SK-N-MC (cell line): ENCODE data around the gene SPRED3.

ENCODE experiments used
- DNase-seq: peaks from one replicate; pipeline ENCODE4 v3.0.0-alpha.2; 2011; ENCODE audit warnings: low read depth, low spot score
- H3K27ac ChIP-seq: fragments of 200-600 bp; sonication (generic); 2 replicates; pipeline ENCODE4 v1.5.1; 2016; ENCODE audit warnings: mixed run types
- H3K36me3 ChIP-seq: fragments of 200-600 bp; sonication (generic); 2 replicates; pipeline ENCODE4 v1.6.1; 2017; ENCODE audit warnings: antibody characterized with exemption, low read length, mixed read lengths; ENCODE audit not compliant: insufficient read depth
- H3K4me3 ChIP-seq: fragments of 200-600 bp; sonication (generic); 2 replicates; pipeline ENCODE4 v1.5.1; 2016
- H3K9ac ChIP-seq: fragments of 200-600 bp; sonication (generic); 2 replicates; pipeline ENCODE4 v1.8.0; 2017; ENCODE audit warnings: mixed run types, mixed read lengths; ENCODE audit not compliant: insufficient read length
- H3K9me3 ChIP-seq: fragments of 200-600 bp; sonication (generic); 2 replicates; pipeline ENCODE4 v1.6.1; 2017; ENCODE audit warnings: low read depth, mild to moderate bottlenecking, antibody characterized with exemption, low read length, moderate library complexity, mixed read lengths
- EZH2 ChIP-seq: fragments of 200-600 bp; sonication (generic); IDR thresholded peaks from one replicate; pipeline ENCODE4 v1.6.1; 2017; ENCODE audit warnings: antibody characterized with exemption
- FOXP2 ChIP-seq: optimal IDR thresholded peaks from 2 replicates; pipeline ENCODE3; 2011; ENCODE audit warnings: mild to moderate bottlenecking, moderate library complexity; ENCODE audit not compliant: insufficient read depth; ENCODE audit errors: extremely low read length, control extremely low read depth
- POLR2AphosphoS5 ChIP-seq: IDR thresholded peaks from 2 replicates; pipeline ENCODE4 v1.6.1; 2012; ENCODE audit warnings: mild to moderate bottlenecking, low read depth, low read length, borderline replicate concordance

SPRED3 gene

GRCh38 chr19:38441657-38442348 lies 53.3 kb downstream of the SPRED3 start:
- Histone ChIP-seq H3K4me3 (no peak overlapping the region), H3K36me3 (no peaks in the 10 kb centered on the region), H3K9me3 (no peaks in the 10 kb centered on the region), H3K27ac (no peak overlapping the region), H3K9ac (no peak overlapping the region)
- no peak for DNase-seq
- no peak for TF ChIP-seq FOXP2
- TF ChIP-seq POLR2AphosphoS5 = no peak
- no peak for TF ChIP-seq EZH2

GRCh38 chr19:38442736-38443135 lies 54.2 kb downstream of the SPRED3 start:
- Histone ChIP-seq H3K27ac (no peak overlapping the region), H3K36me3 (no peaks in the 10 kb centered on the region), H3K9ac (no peak overlapping the region), H3K9me3 (no peaks in the 10 kb centered on the region), H3K4me3 (no peak overlapping the region)
- no peak for DNase-seq
- TF ChIP-seq POLR2AphosphoS5 (no peak), FOXP2 (no peak), EZH2 (no peak)

- no peaks in the 10 kb centered on the region for H3K36me3 ChIP-seq
- no peak overlapping the region for H3K4me3 ChIP-seq
- no peaks in the 10 kb centered on the region for H3K9me3 ChIP-seq
- H3K27ac ChIP-seq = no peak overlapping the region
- no peak for TF ChIP-seq POLR2AphosphoS5
- no peak for TF ChIP-seq FOXP2
- TF ChIP-seq EZH2 = no peak
- H3K9ac ChIP-seq = no peak overlapping the region
- DNase-seq = no peak
Observed at GRCh38 chr19:38443458-38443999, 55.0 kb downstream of the SPRED3 start.

- no peaks in the 10 kb centered on the region for H3K36me3 ChIP-seq
- H3K9me3 ChIP-seq = no peaks in the 10 kb centered on the region
- no peak for TF ChIP-seq FOXP2
- no peak for TF ChIP-seq POLR2AphosphoS5
- TF ChIP-seq EZH2 = no peak
- no peak overlapping the region for H3K27ac ChIP-seq
- H3K4me3 ChIP-seq = no peak overlapping the region
- no peak overlapping the region for H3K9ac ChIP-seq
- no peak for DNase-seq
Observed at GRCh38 chr19:38444026-38444425, 55.5 kb downstream of the SPRED3 start.

- H3K36me3 ChIP-seq = no peaks in the 10 kb centered on the region
Observed at GRCh38 chr19:38445362-38445761, 56.9 kb downstream of the SPRED3 start.

GRCh38 chr19:38448225-38448624 lies 59.7 kb downstream of the SPRED3 start:
- no peak overlapping the region for H3K27ac ChIP-seq
- TF ChIP-seq POLR2AphosphoS5 (no peak), FOXP2 (no peak), EZH2 (no peak)
- no peak overlapping the region for H3K4me3 ChIP-seq
- H3K9me3 ChIP-seq = no peaks in the 10 kb centered on the region
- no peak for DNase-seq
- H3K36me3 ChIP-seq = no peaks in the 10 kb centered on the region
- H3K9ac ChIP-seq = no peak overlapping the region

More at GRCh38 chr19:38445362-38445761, 56.9 kb downstream of the SPRED3 start:
- DNase-seq = no peak
- Histone ChIP-seq H3K27ac (no peak overlapping the region), H3K9me3 (no peaks in the 10 kb centered on the region), H3K4me3 (no peak overlapping the region), H3K9ac (no peak overlapping the region)
- TF ChIP-seq EZH2 (no peak), FOXP2 (no peak), POLR2AphosphoS5 (no peak)
